H1 (cell line): Measurements from ENCODE around the gene ADAD2. TPM values are rescaled to one million over a fixed set of nuclear protein-coding genes. Genes with fewer than 3 reads are reported as not detected.

ENCODE experiments used
- CTCF ChIA-PET: fragments of 300-600 bp; sonication (Branson Sonifier 250); formaldehyde crosslinking; loops from one replicate; lab custom pipeline; 2021; ENCODE audit not compliant: partially characterized antibody; lab: Charles Lee
- POLR2A ChIA-PET: fragments of 300-600 bp; sonication (Branson Sonifier 250); formaldehyde crosslinking; loops from one replicate; lab custom pipeline; 2021; ENCODE audit warnings: inconsistent platforms; ENCODE audit not compliant: partially characterized antibody; lab: Charles Lee
- DNase-seq, 2 experiments: peaks; one replicate each; pipeline versions ENCODE4 v3.0.0 to v3.0.0-alpha.2; 2010 to 2022; ENCODE audit warnings: low spot score in 2 of 2, low read depth in 1 of 2, mixed read lengths in 1 of 2
- FAIRE-seq: peaks from 2 replicates; lab custom pipeline; 2011; peaks lifted over from hg19 to GRCh38; lab: Jason Lieb, UNC
- H2AFZ ChIP-seq: 2 replicates; pipeline ENCODE4 v1.8.1; 2012; ENCODE audit warnings: low read length, inconsistent platforms
- H2AK5ac ChIP-seq: 2 replicates; pipeline ENCODE4 v1.6.1; 2013; ENCODE audit warnings: low read depth, low read length
- H2BK120ac ChIP-seq: replicated peaks from 2 replicates; pipeline ENCODE3; 2013; ENCODE audit warnings: low read depth, low read length, inconsistent platforms
- H2BK12ac ChIP-seq: 2 replicates; pipeline ENCODE4 v1.6.1; 2013; ENCODE audit warnings: low read depth, low read length
- H2BK15ac ChIP-seq: 2 replicates; pipeline ENCODE4 v1.6.1; 2013; ENCODE audit warnings: low read length
- H2BK20ac ChIP-seq: 2 replicates; pipeline ENCODE4 v1.6.1; 2013; ENCODE audit warnings: low read length
- H2BK5ac ChIP-seq: 2 replicates; pipeline ENCODE4 v1.6.1; 2013; ENCODE audit warnings: low read depth, low read length
- H3K14ac ChIP-seq: 2 replicates; pipeline ENCODE4 v1.6.1; 2013; ENCODE audit warnings: inconsistent platforms; ENCODE audit not compliant: insufficient read length
- H3K18ac ChIP-seq: 2 replicates; pipeline ENCODE4 v1.6.1; 2013; ENCODE audit warnings: low read length; ENCODE audit errors: extremely low read depth
- H3K23ac ChIP-seq: 2 replicates; pipeline ENCODE4 v1.6.1; 2013; ENCODE audit warnings: inconsistent platforms; ENCODE audit not compliant: insufficient read length
- H3K23me2 ChIP-seq: 2 replicates; pipeline ENCODE4 v1.6.1; 2013; ENCODE audit warnings: low read depth, low read length
- H3K27ac ChIP-seq: 2 replicates; pipeline ENCODE4 v1.6.1; 2011; ENCODE audit warnings: low read depth, low read length, inconsistent platforms
- H3K27me3 ChIP-seq, 4 experiments: replicated peaks in 1 of 4; 1 replicate in 1 of 4; 2 replicates in 3 of 4; pipeline versions ENCODE4 v1.6.1 to v1.8.1; 2011 to 2013; ENCODE audit warnings: low read length in 3 of 4, mild to moderate bottlenecking in 3 of 4, inconsistent platforms in 2 of 4, mixed read lengths in 2 of 4, moderate library complexity in 1 of 4; ENCODE audit not compliant: control insufficient read depth in 3 of 4, insufficient read depth in 3 of 4; ENCODE audit errors: extremely low read depth in 1 of 4
- H3K36me3 ChIP-seq, 4 experiments: 2 replicates each; pipeline versions ENCODE4 v1.6.1 to v1.8.1; 2011 to 2013; ENCODE audit warnings: mild to moderate bottlenecking in 4 of 4, low read length in 3 of 4, moderate library complexity in 2 of 4, control low read depth in 1 of 4, inconsistent platforms in 1 of 4; ENCODE audit not compliant: insufficient read depth in 4 of 4, control insufficient read depth in 2 of 4
- H3K4ac ChIP-seq: replicated peaks from 2 replicates; pipeline ENCODE3; 2013; ENCODE audit warnings: low read length, low read depth, mixed read lengths, inconsistent platforms; ENCODE audit not compliant: insufficient read length
- H3K4me1 ChIP-seq, 4 experiments: replicated peaks in 1 of 4; 1 replicate in 1 of 4; 2 replicates in 3 of 4; pipeline versions ENCODE4 v1.6.1 to v1.8.1; 2011 to 2013; ENCODE audit warnings: low read length in 3 of 4, inconsistent platforms in 2 of 4, mixed read lengths in 1 of 4; ENCODE audit not compliant: insufficient read depth in 4 of 4, control insufficient read depth in 3 of 4
- H3K4me2 ChIP-seq, 2 experiments: 2 replicates each; pipeline versions ENCODE4 v1.6.1 to v1.8.1; 2011 to 2013; ENCODE audit warnings: low read depth in 2 of 2, low read length in 2 of 2, control low read depth in 1 of 2, inconsistent platforms in 1 of 2, mild to moderate bottlenecking in 1 of 2; ENCODE audit not compliant: insufficient read depth in 1 of 2
- H3K4me3 ChIP-seq, 4 experiments: fragments of 200-600, 300-600 bp in 1 of 4; sonication (generic), shearing (Covaris generic), sonication (Bioruptor Twin) in 1 of 4; 2 replicates each; pipeline versions ENCODE4 v1.5.1 to v1.8.1; 2011 to 2016; ENCODE audit warnings: low read length in 4 of 4, low read depth in 3 of 4, control low read depth in 2 of 4, inconsistent platforms in 2 of 4, mild to moderate bottlenecking in 2 of 4, mixed read lengths in 1 of 4, moderate library complexity in 1 of 4; ENCODE audit not compliant: insufficient read depth in 2 of 4; ENCODE audit errors: extremely low read depth in 1 of 4
- H3K56ac ChIP-seq: replicated peaks from 2 replicates; pipeline ENCODE3; 2013; ENCODE audit warnings: low read depth, mild to moderate bottlenecking, mixed read lengths, low read length, inconsistent platforms; ENCODE audit not compliant: insufficient read length
- H3K79me1 ChIP-seq: 2 replicates; pipeline ENCODE4 v1.6.1; 2013; ENCODE audit warnings: low read depth, low read length, control low read depth
- H3K79me2 ChIP-seq, 2 experiments: 2 replicates each; pipeline versions ENCODE4 v1.6.1 to v1.8.1; 2012 to 2013; ENCODE audit warnings: low read length in 2 of 2, mild to moderate bottlenecking in 2 of 2, inconsistent platforms in 1 of 2; ENCODE audit not compliant: insufficient read depth in 2 of 2, control insufficient read depth in 1 of 2
- H3K9ac ChIP-seq, 4 experiments: replicated peaks in 1 of 4; 1 replicate in 1 of 4; 2 replicates in 3 of 4; pipeline versions ENCODE4 v1.6.1 to v1.8.1; 2011 to 2013; ENCODE audit warnings: low read depth in 3 of 4, low read length in 3 of 4, control low read depth in 2 of 4, mild to moderate bottlenecking in 2 of 4, moderate library complexity in 2 of 4, inconsistent platforms in 1 of 4; ENCODE audit errors: extremely low read depth in 1 of 4
- H3K9me3 ChIP-seq, 2 experiments: 2 replicates each; pipeline versions ENCODE4 v1.6.1 to v1.8.1; 2012 to 2013; ENCODE audit warnings: mild to moderate bottlenecking in 2 of 2, moderate library complexity in 2 of 2, control low read depth in 1 of 2, inconsistent platforms in 1 of 2, low read depth in 1 of 2, low read length in 1 of 2, mixed read lengths in 1 of 2; ENCODE audit not compliant: insufficient read depth in 2 of 2
- H4K20me1 ChIP-seq, 2 experiments: replicated peaks in 1 of 2; 2 replicates each; pipeline versions ENCODE3 to v1.8.1; 2011 to 2013; ENCODE audit warnings: inconsistent platforms in 2 of 2, low read length in 2 of 2, mild to moderate bottlenecking in 1 of 2; ENCODE audit not compliant: insufficient read depth in 2 of 2, control insufficient read depth in 1 of 2
- H4K5ac ChIP-seq: 2 replicates; pipeline ENCODE4 v1.6.1; 2013; ENCODE audit warnings: low read length, low read depth, mixed read lengths, inconsistent platforms; ENCODE audit not compliant: insufficient read length
- H4K8ac ChIP-seq: 2 replicates; pipeline ENCODE4 v1.8.0; 2013; ENCODE audit warnings: mild to moderate bottlenecking, moderate library complexity, low read length, inconsistent platforms; ENCODE audit not compliant: insufficient read depth; ENCODE audit errors: extremely low read depth
- H4K91ac ChIP-seq: replicated peaks from 2 replicates; pipeline ENCODE3; 2013; ENCODE audit warnings: low read length, mixed read lengths, inconsistent platforms; ENCODE audit not compliant: insufficient read length
- ASH2L ChIP-seq: fragments of 200-600, 300-600 bp; sonication (generic); IDR thresholded peaks from one replicate; pipeline ENCODE4 v1.7.1; 2017; ENCODE audit warnings: low read length
- ATF3 ChIP-seq: IDR thresholded peaks from 2 replicates; pipeline ENCODE4 v1.6.1; 2011; ENCODE audit warnings: low read depth, mild to moderate bottlenecking, low read length; ENCODE audit not compliant: insufficient read depth
- CBX5 ChIP-seq: fragments of 300-800, 300-1000 bp; sonication (generic); IDR thresholded peaks from 2 replicates; pipeline ENCODE4 v1.7.1; 2016; ENCODE audit warnings: antibody characterized with exemption, low read length, low read depth
- CBX8 ChIP-seq: fragments of 300-800, 300-1000 bp; sonication (generic); IDR thresholded peaks from 2 replicates; pipeline ENCODE4 v1.7.1; 2016; ENCODE audit warnings: low read depth, low read length, borderline replicate concordance
- CHD1 ChIP-seq: IDR thresholded peaks from 2 replicates; pipeline ENCODE4 v1.6.1; 2012; ENCODE audit warnings: low read depth, low read length, improper control_type of control experiment
- KDM5A ChIP-seq: fragments of 200-600 bp; IDR thresholded peaks from 2 replicates; pipeline ENCODE4 v1.7.1; 2012; ENCODE audit warnings: mild to moderate bottlenecking, low read length, inconsistent platforms, mixed read lengths
- MAFK ChIP-seq: IDR thresholded peaks from 2 replicates; pipeline ENCODE4 v1.6.1; 2012; ENCODE audit warnings: low read depth, mild to moderate bottlenecking, improper control_type of control experiment, low read length
- RFX5 ChIP-seq: IDR thresholded peaks from 2 replicates; pipeline ENCODE4 v1.6.1; 2011; ENCODE audit warnings: low read depth, low read length, improper control_type of control experiment, borderline replicate concordance
- RXRA ChIP-seq: IDR thresholded peaks from 2 replicates; pipeline ENCODE4 v1.6.1; 2011; ENCODE audit warnings: low read depth, mild to moderate bottlenecking, low read length, moderate library complexity; ENCODE audit not compliant: insufficient read depth
- SP4 ChIP-seq: IDR thresholded peaks from 2 replicates; pipeline ENCODE4 v1.6.1; 2012; ENCODE audit warnings: low read length, inconsistent platforms
- TAF1 ChIP-seq: IDR thresholded peaks from 2 replicates; pipeline ENCODE4 v1.6.1; 2011; ENCODE audit warnings: mild to moderate bottlenecking, low read depth, low read length
- TCF12 ChIP-seq: IDR thresholded peaks from 2 replicates; pipeline ENCODE4 v1.6.1; 2011; ENCODE audit warnings: low read depth, mild to moderate bottlenecking, low read length
- TEAD4 ChIP-seq: IDR thresholded peaks from 2 replicates; pipeline ENCODE4 v1.6.1; 2012; ENCODE audit warnings: low read depth, low read length, inconsistent platforms, mixed read lengths
- WGBS, 2 experiments: shearing (Covaris generic) in 1 of 2; methylation state at CpG; one replicate each; pipeline versions ENCODE4 v1.1.6 to v1.1.7; 2013 to 2015; ENCODE audit warnings: low lambda C conversion rate in 2 of 2, mixed read lengths in 2 of 2, inconsistent platforms in 1 of 2, low coverage in 1 of 2, missing lambda C conversion rate in 1 of 2; ENCODE audit not compliant: insufficient replicate concordance in 2 of 2, insufficient coverage in 1 of 2, insufficient read length in 1 of 2; ENCODE audit errors: extremely low coverage in 1 of 2, missing lambda C conversion rate in 1 of 2; 5-methylcytosine and 5-hydroxymethylcytosine counted together
- polyA plus RNA-seq, 7 experiments: library from polyadenylated mRNA; depleted of rRNA in 3 of 7; stranded (reverse) in 5 of 7; unstranded in 2 of 7; fragments of >200 nt in 5 of 7; fragments of 200-250 nt in 2 of 7; gene quantifications; 1 replicate in 5 of 7; 2 replicates in 1 of 7; 4 replicates in 1 of 7; pipeline versions ENCODE4 v1.2.1 to v1.2.3, GENCODE V29; 2011 to 2013; ENCODE audit warnings: missing spikeins in 2 of 7, mixed read lengths in 2 of 7
- total RNA-seq: library from RNA; stranded (reverse); fragmentation: NEBNext Ultra II Directional; extraction: Animal tissue kit (Norgen Biotek cat#: 25700); gene quantifications from 2 replicates; pipeline ENCODE4 v1.2.1, GENCODE V29; 2021
- TF ChIP-seq, protein P1 (sequence below): IDR thresholded peaks from 2 replicates; pipeline ENCODE4 v1.6.1; 2012; ENCODE audit warnings: inconsistent platforms

The ADAD2 gene
- total and polyA plus RNA-seq, 2 of the 8 experiments (the other 6 are each of a cell fraction or from before 2014, with no cell fraction given) = 1.2 to 1.3 TPM

- no peak overlapping the region for H3K56ac ChIP-seq
- no peak overlapping the region for H2AFZ ChIP-seq
- no peak overlapping the region for H4K5ac ChIP-seq
- no peaks in the 10 kb centered on the region for H3K79me1 ChIP-seq
- H4K20me1 ChIP-seq = no peaks in the 10 kb centered on the region
- H3K4ac ChIP-seq = no peak overlapping the region
- CTCF ChIA-PET = interaction anchor here (0.7 to 1.7 kb wide), 5 partner anchors 11 to 75 kb away, joined by 3 to 8 read pairs (median 4); no protein-coding TSS in a partner anchor
- H4K8ac ChIP-seq = no peak overlapping the region
- H3K9ac ChIP-seq = no peak overlapping the region
- H3K14ac ChIP-seq = no peak overlapping the region
- WGBS, 2 experiments = 70% methylated on average over 1 of the region's 1 CpG; no CpG with 5 or more reads in 1 of the 2 experiments
- no peak overlapping the region for H2BK20ac ChIP-seq
- H3K18ac ChIP-seq = no peak overlapping the region
- H3K79me2 ChIP-seq = no peaks in the 10 kb centered on the region
- FAIRE-seq (no peak), DNase-seq (no peak)
- no peak overlapping the region for H2BK12ac ChIP-seq
- H3K4me1 ChIP-seq = no peaks in the 10 kb centered on the region
- H3K4me3 ChIP-seq = no peak overlapping the region
- no peak overlapping the region for H3K27ac ChIP-seq
- POLR2A ChIA-PET = no interaction called here
- H3K9me3 ChIP-seq = no peaks in the 10 kb centered on the region
- no peaks in the 10 kb centered on the region for H3K23me2 ChIP-seq
- H4K91ac ChIP-seq = no peak overlapping the region
- no peak overlapping the region for H2AK5ac ChIP-seq
- no peak overlapping the region for H3K4me2 ChIP-seq
- H3K36me3 ChIP-seq = no peaks in the 10 kb centered on the region
- no peak overlapping the region for H2BK5ac ChIP-seq
- no peak overlapping the region for H2BK15ac ChIP-seq
- no peaks in the 10 kb centered on the region; a peak in 1 of 7 replicates for H3K27me3 ChIP-seq
- H3K23ac ChIP-seq = no peak overlapping the region
- H2BK120ac ChIP-seq = no peak overlapping the region
- TF ChIP-seq ASH2L (no peak), RFX5 (no peak), KDM5A (no peak), MAFK (no peak), SP4 (no peak), CHD1 (no peak), CBX5 (no peak), ATF3 (no peak), CBX8 (no peak), RXRA (no peak), TCF12 (no peak), TEAD4 (no peak), TAF1 (no peak)
- TF ChIP-seq, protein P1, sequence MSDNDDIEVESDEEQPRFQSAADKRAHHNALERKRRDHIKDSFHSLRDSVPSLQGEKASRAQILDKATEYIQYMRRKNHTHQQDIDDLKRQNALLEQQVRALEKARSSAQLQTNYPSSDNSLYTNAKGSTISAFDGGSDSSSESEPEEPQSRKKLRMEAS = no peak
These were observed 31.2 kb upstream of the ADAD2 start for GRCh38 chr16:84159800-84160199.
